PC-3 (cell line): ENCODE results near the gene TSC22D4.

Experiments used
- EZH2 ChIP-seq: fragments of 300-600 bp; sonication (generic); IDR thresholded peaks from one replicate; pipeline ENCODE4 v1.6.1; 2017; ENCODE audit warnings: antibody characterized with exemption, mild to moderate bottlenecking, low read length; ENCODE audit not compliant: unreplicated experiment
- TF ChIP-seq, protein P1 (sequence below): fragments of 300-600 bp; sonication (generic); conservative IDR thresholded peaks from 2 replicates; pipeline ENCODE4 v1.5.1; 2017; ENCODE audit warnings: antibody characterized with exemption, low read depth, mild to moderate bottlenecking, low read length

DNA sequence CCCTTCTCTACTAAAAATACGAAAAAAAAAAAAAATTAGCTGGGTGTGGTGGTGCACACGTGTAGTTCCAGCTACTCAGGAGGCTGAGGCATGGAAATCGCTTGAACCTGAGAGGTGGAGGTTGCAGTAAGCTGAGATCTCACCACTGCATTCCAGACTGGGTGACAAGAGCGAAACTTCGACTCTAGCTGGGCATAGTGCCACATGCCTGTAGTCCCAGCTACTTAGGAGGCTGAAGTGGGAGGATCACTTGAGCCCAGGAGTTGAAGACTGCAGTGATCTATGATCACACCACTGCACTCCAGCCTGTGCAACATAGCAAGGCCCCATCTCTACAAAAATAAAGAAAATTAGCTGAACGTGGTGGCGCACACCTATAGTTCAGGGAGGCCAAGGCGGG lies 13.7 kb downstream of the TSC22D4 start:
- TF ChIP-seq EZH2 = no peak
- TF ChIP-seq, protein P1, sequence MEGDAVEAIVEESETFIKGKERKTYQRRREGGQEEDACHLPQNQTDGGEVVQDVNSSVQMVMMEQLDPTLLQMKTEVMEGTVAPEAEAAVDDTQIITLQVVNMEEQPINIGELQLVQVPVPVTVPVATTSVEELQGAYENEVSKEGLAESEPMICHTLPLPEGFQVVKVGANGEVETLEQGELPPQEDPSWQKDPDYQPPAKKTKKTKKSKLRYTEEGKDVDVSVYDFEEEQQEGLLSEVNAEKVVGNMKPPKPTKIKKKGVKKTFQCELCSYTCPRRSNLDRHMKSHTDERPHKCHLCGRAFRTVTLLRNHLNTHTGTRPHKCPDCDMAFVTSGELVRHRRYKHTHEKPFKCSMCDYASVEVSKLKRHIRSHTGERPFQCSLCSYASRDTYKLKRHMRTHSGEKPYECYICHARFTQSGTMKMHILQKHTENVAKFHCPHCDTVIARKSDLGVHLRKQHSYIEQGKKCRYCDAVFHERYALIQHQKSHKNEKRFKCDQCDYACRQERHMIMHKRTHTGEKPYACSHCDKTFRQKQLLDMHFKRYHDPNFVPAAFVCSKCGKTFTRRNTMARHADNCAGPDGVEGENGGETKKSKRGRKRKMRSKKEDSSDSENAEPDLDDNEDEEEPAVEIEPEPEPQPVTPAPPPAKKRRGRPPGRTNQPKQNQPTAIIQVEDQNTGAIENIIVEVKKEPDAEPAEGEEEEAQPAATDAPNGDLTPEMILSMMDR = no peak
